IPS DF 6.9 (cell line): Measurements from ENCODE around the gene B3GAT3.
"Not testable (repeated sequence)": the region's sequence is repeated elsewhere in the genome, so short reads cannot be mapped to it uniquely, and the experiment has no call there.

Source experiments
- DNase-seq: peaks from one replicate; pipeline ENCODE4 v3.0.0-alpha.2; 2013; ENCODE audit warnings: low read depth, low spot score
- H3K27ac ChIP-seq: one replicate; pipeline ENCODE4 v1.5.1; 2013; ENCODE audit warnings: low read length, control low read depth
- H3K27me3 ChIP-seq: 2 replicates; pipeline ENCODE4 v1.6.1; 2013; ENCODE audit warnings: mild to moderate bottlenecking, low read length; ENCODE audit not compliant: control insufficient read depth, insufficient read depth
- H3K36me3 ChIP-seq: 2 replicates; pipeline ENCODE4 v1.6.1; 2013; ENCODE audit warnings: low read length; ENCODE audit not compliant: control insufficient read depth, insufficient read depth
- H3K4me1 ChIP-seq: 2 replicates; pipeline ENCODE4 v1.6.1; 2013; ENCODE audit warnings: low read length; ENCODE audit not compliant: control insufficient read depth, insufficient read depth
- H3K4me3 ChIP-seq: 2 replicates; pipeline ENCODE4 v1.5.1; 2013; ENCODE audit warnings: mild to moderate bottlenecking, low read length
- H3K9me3 ChIP-seq: 2 replicates; pipeline ENCODE4 v1.6.1; 2013; ENCODE audit warnings: low read length, inconsistent platforms; ENCODE audit not compliant: control insufficient read depth, insufficient read depth
- WGBS: extraction: QIAGEN DNeasy Blood & Tissue Kit; methylation state at CpG from one replicate; pipeline ENCODE4 v1.1.7; 2013; ENCODE audit warnings: mixed read lengths, missing lambda C conversion rate; ENCODE audit not compliant: insufficient read length, insufficient coverage; 5-methylcytosine and 5-hydroxymethylcytosine counted together

B3GAT3 gene

GRCh38 chr11:62656796-62657429 is 35.1 kb upstream of the B3GAT3 start:
- no peak overlapping the region for H3K4me3 ChIP-seq
- no CpG with 5 or more reads among the region's 5 CpGs for WGBS
- no peak overlapping the region for H3K27ac ChIP-seq
- no peaks in the 10 kb centered on the region for H3K9me3 ChIP-seq
- no peaks in the 10 kb centered on the region for H3K36me3 ChIP-seq
- no peak for DNase-seq
- no peaks in the 10 kb centered on the region for H3K4me1 ChIP-seq
- H3K27me3 ChIP-seq: no peaks in the 10 kb centered on the region

- no peaks in the 10 kb centered on the region for H3K27me3 ChIP-seq
- no peak overlapping the region for H3K27ac ChIP-seq
- H3K4me3 ChIP-seq: no peak overlapping the region
- peaks cover 4% of the 10 kb centered on the region for H3K36me3 ChIP-seq
- no peak for DNase-seq
- H3K4me1 ChIP-seq: no peaks in the 10 kb centered on the region
- 100% methylated on average over 1 of the region's 11 CpGs for WGBS
- no peaks in the 10 kb centered on the region for H3K9me3 ChIP-seq
These were observed 32.5 kb upstream of the B3GAT3 start for GRCh38 chr11:62654297-62654696.

- Histone ChIP-seq H3K36me3 (peaks cover 13% of the 10 kb centered on the region), H3K27ac (no peak overlapping the region), H3K4me1 (no peaks in the 10 kb centered on the region), H3K4me3 (peak overlapping the region; percentile 98), H3K27me3 (no peaks in the 10 kb centered on the region), H3K9me3 (no peaks in the 10 kb centered on the region)
- no peak for DNase-seq
- WGBS: no CpG with 5 or more reads among the region's 16 CpGs
These were observed 30.6 kb upstream of the B3GAT3 start for GRCh38 chr11:62652161-62653006.

GRCh38 chr11:62650283-62650682 is 28.5 kb upstream of the B3GAT3 start:
- H3K36me3 ChIP-seq: peaks cover 13% of the 10 kb centered on the region
- not testable (repeated sequence) for DNase-seq, H3K4me1 ChIP-seq, H3K27me3 ChIP-seq, H3K4me3 ChIP-seq, H3K9me3 ChIP-seq, H3K27ac ChIP-seq
- no CpG with 5 or more reads among the region's 12 CpGs for WGBS

GRCh38 chr11:62649486-62649885 is 27.7 kb upstream of the B3GAT3 start:
- no peaks in the 10 kb centered on the region for H3K9me3 ChIP-seq
- H3K27ac ChIP-seq: no peak overlapping the region
- no peaks in the 10 kb centered on the region for H3K4me1 ChIP-seq
- H3K4me3 ChIP-seq: no peak overlapping the region
- H3K36me3 ChIP-seq: peaks cover 13% of the 10 kb centered on the region
- H3K27me3 ChIP-seq: no peaks in the 10 kb centered on the region
- no CpG with 5 or more reads among the region's 11 CpGs for WGBS
- DNase-seq: no peak

GRCh38 chr11:62648967-62649364 is 27.2 kb upstream of the B3GAT3 start:
- no CpG with 5 or more reads among the region's 11 CpGs for WGBS
- no peaks in the 10 kb centered on the region for H3K4me1 ChIP-seq
- H3K27me3 ChIP-seq: no peaks in the 10 kb centered on the region
- no peak for DNase-seq
- no peaks in the 10 kb centered on the region for H3K9me3 ChIP-seq
- peaks cover 13% of the 10 kb centered on the region for H3K36me3 ChIP-seq
- H3K4me3 ChIP-seq: no peak overlapping the region
- no peak overlapping the region for H3K27ac ChIP-seq

- DNase-seq: no peak
- Histone ChIP-seq H3K4me3 (no peak overlapping the region), H3K27ac (no peak overlapping the region), H3K27me3 (no peaks in the 10 kb centered on the region), H3K4me1 (no peaks in the 10 kb centered on the region), H3K36me3 (peaks cover 13% of the 10 kb centered on the region), H3K9me3 (no peaks in the 10 kb centered on the region)
- WGBS: no CpG with 5 or more reads among the region's 24 CpGs
These were observed 26.6 kb upstream of the B3GAT3 start for GRCh38 chr11:62648185-62648966.

- Histone ChIP-seq H3K4me1 (no peaks in the 10 kb centered on the region), H3K27ac (no peak overlapping the region), H3K27me3 (no peaks in the 10 kb centered on the region), H3K4me3 (no peak overlapping the region), H3K36me3 (peaks cover 15% of the 10 kb centered on the region), H3K9me3 (no peaks in the 10 kb centered on the region)
- no peak for DNase-seq
- no CpG with 5 or more reads among the region's 6 CpGs for WGBS
These were observed 25.8 kb upstream of the B3GAT3 start for GRCh38 chr11:62647609-62648005.

- Histone ChIP-seq H3K36me3 (peaks cover 15% of the 10 kb centered on the region), H3K9me3 (no peaks in the 10 kb centered on the region), H3K27me3 (no peaks in the 10 kb centered on the region), H3K27ac (no peak overlapping the region), H3K4me1 (no peaks in the 10 kb centered on the region), H3K4me3 (no peak overlapping the region)
- WGBS: no CpG with 5 or more reads among the region's 32 CpGs
- DNase-seq: no peak
These were observed 25.2 kb upstream of the B3GAT3 start for GRCh38 chr11:62646825-62647608.
